CD4-positive, alpha-beta T cell treated with Interleukin-17A for 1 hour (primary cell): ENCODE data around the gene SLC22A15.
"Not testable (repeated sequence)": the region's sequence is repeated elsewhere in the genome, so short reads cannot be mapped to it uniquely, and the experiment has no call there.

ENCODE experiments used
- DNase-seq: peaks from one replicate; pipeline ENCODE4 v3.0.0-alpha.2; 2020

The SLC22A15 gene

GRCh38 chr1:115976062-115976920, at the start of gene SLC22A15:
Gene SLC22A15 (plus strand): TSS chr1:115976513. CDS start chr1:115976628, 115 bp downstream.
- peak; percentile 37 for DNase-seq

- DNase-seq: no peak
Observed at GRCh38 chr1:115927971-115928370, 48.3 kb upstream of the SLC22A15 start.

- no peak for DNase-seq
Observed at GRCh38 chr1:115929881-115930280, 46.4 kb upstream of the SLC22A15 start.

- no peak for DNase-seq
Observed at GRCh38 chr1:115933625-115934024, 42.7 kb upstream of the SLC22A15 start.

- no peak for DNase-seq
Observed at GRCh38 chr1:115939455-115939854, 36.9 kb upstream of the SLC22A15 start.

GRCh38 chr1:115946116-115946515, 30.2 kb upstream of the SLC22A15 start:
- no peak for DNase-seq

- no peak for DNase-seq
Observed at GRCh38 chr1:115949156-115949555, 27.2 kb upstream of the SLC22A15 start.

GRCh38 chr1:115951560-115951959, 24.8 kb upstream of the SLC22A15 start:
- DNase-seq: no peak

GRCh38 chr1:115952547-115952946, 23.8 kb upstream of the SLC22A15 start:
- DNase-seq: no peak

GRCh38 chr1:115953180-115953579, 23.1 kb upstream of the SLC22A15 start:
- no peak for DNase-seq

GRCh38 chr1:115954684-115955083, 21.6 kb upstream of the SLC22A15 start:
- DNase-seq: no peak

- DNase-seq: no peak
Observed at GRCh38 chr1:115955228-115955627, 21.1 kb upstream of the SLC22A15 start.

- no peak for DNase-seq
Observed at GRCh38 chr1:115958866-115959265, 17.4 kb upstream of the SLC22A15 start.

- DNase-seq: no peak
Observed at GRCh38 chr1:115969509-115969908, 6.8 kb upstream of the SLC22A15 start.

GRCh38 chr1:115971778-115972177, 4.5 kb upstream of the SLC22A15 start:
- not testable (repeated sequence) for DNase-seq

- no peak for DNase-seq
Observed at GRCh38 chr1:115973154-115973553, 3.2 kb upstream of the SLC22A15 start.

GRCh38 chr1:115975569-115976061, 698 bp upstream of the SLC22A15 start:
- DNase-seq: no peak

- DNase-seq: no peak
Observed at GRCh38 chr1:115976921-115977498, 697 bp downstream of the SLC22A15 start.

GRCh38 chr1:115977499-115978258, 1.4 kb downstream of the SLC22A15 start:
- DNase-seq: no peak

- no peak for DNase-seq
Observed at GRCh38 chr1:115978292-115978941, 2.1 kb downstream of the SLC22A15 start.

- DNase-seq: no peak
Observed at GRCh38 chr1:115980156-115980555, 3.8 kb downstream of the SLC22A15 start.
